ENCODE measurements around the gene MAP3K5. TPM values are rescaled to one million over a fixed set of nuclear protein-coding genes. Genes with fewer than 3 reads are reported as not detected.

Gene MAP3K5
- total RNA-seq, 1 donor from 2014 or later: 0.02 TPM

GRCh38 chr6:136831873-136832562 is 39.7 kb upstream of the MAP3K5 start:
- Histone ChIP-seq H3K9me3 (ENCODE audit: low read depth) (peaks cover 10% of the 10 kb centered on the region), H2AFZ (replicated peaks) (no peak overlapping the region), H3K27ac (no peak overlapping the region), H3F3A (ENCODE audit: low read depth) (no peaks in the 10 kb centered on the region), H4K20me1 (ENCODE audit: low read depth) (no peaks in the 10 kb centered on the region), H3K4me2 (no peak overlapping the region), H3K79me2 (ENCODE audit: low read depth) (no peaks in the 10 kb centered on the region), H3K9ac (no peak overlapping the region), H3K36me3 (peaks cover 20% of the 10 kb centered on the region), H3K4me3 (no peak overlapping the region), H3K4me1 (no peaks in the 10 kb centered on the region), H3K27me3 (no peaks in the 10 kb centered on the region)
- TF ChIP-seq CTCF (IDR thresholded peaks at IDR 0.05): no peak
- TF ChIP-seq EZH2 (IDR thresholded peaks at IDR 0.05): no peak
- no peak for TF ChIP-seq EZH2phosphoT487 (IDR thresholded peaks at IDR 0.05)
- no peak for DNase-seq (ENCODE audit: low spot score)
- H3K4me1 Mint-ChIP-seq: peaks cover 6% of the 10 kb centered on the region
- no peak overlapping the region for H3K27ac Mint-ChIP-seq
- no peaks in the 10 kb centered on the region for H3K27me3 Mint-ChIP-seq (ENCODE audit: insufficient read depth, low read depth)
- peaks cover 65% of the 10 kb centered on the region for H3K36me3 Mint-ChIP-seq
- no peak overlapping the region for H3K4me3 Mint-ChIP-seq
- peaks cover 35% of the 10 kb centered on the region for H3K9me3 Mint-ChIP-seq

- no peak overlapping the region for H3K4me3 ChIP-seq
- no peaks in the 10 kb centered on the region for H3F3A ChIP-seq (ENCODE audit: low read depth)
- Mint-ChIP-seq H3K9me3 (peaks cover 12% of the 10 kb centered on the region), H3K27me3 (ENCODE audit: insufficient read depth, low read depth) (peaks cover 2% of the 10 kb centered on the region), H3K4me3 (no peak overlapping the region), H3K36me3 (peaks cover 52% of the 10 kb centered on the region), H3K27ac (no peak overlapping the region), H3K4me1 (peaks cover 15% of the 10 kb centered on the region)
- no peaks in the 10 kb centered on the region for H3K27me3 ChIP-seq
- H3K4me2 ChIP-seq: no peak overlapping the region
- H3K27ac ChIP-seq: no peak overlapping the region
- H3K4me1 ChIP-seq: no peaks in the 10 kb centered on the region
- H2AFZ ChIP-seq (replicated peaks): no peak overlapping the region
- TF ChIP-seq EZH2phosphoT487 (IDR thresholded peaks at IDR 0.05): no peak
- TF ChIP-seq CTCF (IDR thresholded peaks at IDR 0.05): no peak
- TF ChIP-seq EZH2 (IDR thresholded peaks at IDR 0.05): no peak
- H3K36me3 ChIP-seq: peaks cover 20% of the 10 kb centered on the region
- peaks cover 6% of the 10 kb centered on the region for H3K79me2 ChIP-seq (ENCODE audit: low read depth)
- no peak for DNase-seq (ENCODE audit: low spot score)
- no peaks in the 10 kb centered on the region for H4K20me1 ChIP-seq (ENCODE audit: low read depth)
- peaks cover 7% of the 10 kb centered on the region for H3K9me3 ChIP-seq (ENCODE audit: low read depth)
- H3K9ac ChIP-seq: no peak overlapping the region
Measured at GRCh38 chr6:136826216-136826615, 33.9 kb upstream of the MAP3K5 start.

GRCh38 chr6:136823128-136823660 is 30.9 kb upstream of the MAP3K5 start:
- peak overlapping the region; percentile 86 for H3K4me3 Mint-ChIP-seq
- no peak for DNase-seq (ENCODE audit: low spot score)
- peaks cover 11% of the 10 kb centered on the region for H3K27me3 ChIP-seq
- H3K4me1 ChIP-seq: no peaks in the 10 kb centered on the region
- peaks cover 6% of the 10 kb centered on the region for H3K79me2 ChIP-seq (ENCODE audit: low read depth)
- H3K27ac Mint-ChIP-seq: peak overlapping the region; percentile 81
- no peaks in the 10 kb centered on the region for H4K20me1 ChIP-seq (ENCODE audit: low read depth)
- H3K4me2 ChIP-seq: peak overlapping the region; percentile 79
- H3K27me3 Mint-ChIP-seq (ENCODE audit: insufficient read depth, low read depth): peaks cover 2% of the 10 kb centered on the region
- no peaks in the 10 kb centered on the region for H3F3A ChIP-seq (ENCODE audit: low read depth)
- H2AFZ ChIP-seq (replicated peaks): peak overlapping the region; percentile 91
- peaks cover 25% of the 10 kb centered on the region for H3K36me3 Mint-ChIP-seq
- TF ChIP-seq EZH2phosphoT487 (IDR thresholded peaks at IDR 0.05) (no peak), EZH2 (IDR thresholded peaks at IDR 0.05) (no peak), CTCF (IDR thresholded peaks at IDR 0.05) (no peak)
- no peak overlapping the region for H3K27ac ChIP-seq
- H3K4me3 ChIP-seq: peak overlapping the region; percentile 74
- H3K9me3 Mint-ChIP-seq: no peaks in the 10 kb centered on the region
- H3K36me3 ChIP-seq: no peaks in the 10 kb centered on the region
- H3K9ac ChIP-seq: no peak overlapping the region
- H3K4me1 Mint-ChIP-seq: peaks cover 9% of the 10 kb centered on the region
- H3K9me3 ChIP-seq (ENCODE audit: low read depth): no peaks in the 10 kb centered on the region
